Epidermal melanocyte (primary cell): Measurements from ENCODE around the gene SLC16A3.
A peak's percentile ranks its signal among the peaks of the same experiment; 100 is the strongest.
"Not testable (repeated sequence)": the region's sequence is repeated elsewhere in the genome, so short reads cannot be mapped to it uniquely, and the experiment has no call there.

Experiments
- DNase-seq: peaks from one replicate; pipeline ENCODE4 v3.0.0; 2011; ENCODE audit warnings: low spot score; ENCODE audit not compliant: insufficient read length

Gene SLC16A3

GRCh38 chr17:82228842-82229697 is at the start of gene SLC16A3:
TSS of gene SLC16A3 (plus strand) at chr17:82229042. CDS start at chr17:82236009, 6,967 bp downstream.
- DNase-seq, result peak; percentile 90

DNA sequence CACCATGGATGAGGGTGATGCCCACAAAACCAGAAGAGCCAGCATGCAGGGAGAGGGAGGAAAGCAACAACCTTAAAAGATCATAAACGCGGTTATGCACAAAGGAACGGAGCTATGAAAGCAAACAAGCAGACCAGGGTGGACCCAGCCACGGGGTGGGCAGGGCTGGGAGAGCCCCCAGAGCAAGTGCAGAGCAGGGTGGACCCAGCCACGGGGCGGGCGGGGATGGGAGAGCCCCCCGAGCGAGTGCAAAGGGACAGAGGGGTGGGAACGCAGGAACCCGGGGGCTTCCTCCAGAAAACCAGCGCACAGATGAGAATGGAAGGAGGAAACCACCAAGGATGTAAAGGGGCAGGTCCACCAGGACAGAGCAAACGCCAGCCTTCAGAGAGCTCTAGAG is 49.4 kb upstream of the SLC16A3 start:
- no peak for DNase-seq

GRCh38 chr17:82179946-82180475 is 48.8 kb upstream of the SLC16A3 start:
- DNase-seq, result no peak

DNA sequence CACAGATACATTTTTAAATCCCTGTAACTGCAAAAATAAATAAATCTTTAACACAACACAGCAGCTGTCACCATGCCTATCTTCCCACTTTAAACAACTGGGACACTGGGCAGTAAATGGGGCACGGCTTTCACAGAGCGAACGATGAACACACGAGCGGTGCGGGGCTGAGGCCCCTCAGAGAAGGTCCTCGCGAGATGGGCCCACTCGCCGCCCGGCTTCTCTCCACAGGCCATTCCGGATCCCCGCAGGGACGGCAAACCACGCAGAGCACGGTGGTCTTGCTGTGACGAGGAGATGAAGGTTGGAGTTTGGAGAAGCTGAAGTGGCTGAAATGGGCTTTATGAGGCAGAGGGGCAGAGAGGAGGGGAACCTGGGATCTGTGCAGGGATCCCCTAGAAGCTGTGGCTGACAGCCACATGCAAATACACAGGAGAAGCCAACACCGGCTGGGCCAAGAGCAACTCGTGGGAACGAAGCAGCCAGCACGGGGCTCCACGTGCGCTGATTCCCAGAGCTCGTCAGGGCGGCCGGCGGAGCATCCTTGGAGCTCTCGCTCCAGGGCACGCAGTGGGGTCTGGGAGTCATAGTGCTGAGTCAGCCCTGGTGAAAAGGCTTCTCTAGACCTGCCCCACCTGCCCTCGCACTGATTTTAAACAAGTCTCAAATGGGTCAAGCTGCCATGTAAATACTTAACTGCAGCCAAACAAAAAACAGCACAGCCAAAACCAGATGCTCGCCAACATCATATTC is 47.9 kb upstream of the SLC16A3 start:
- no peak for DNase-seq

- DNase-seq, result no peak
These were observed 44.1 kb upstream of the SLC16A3 start for GRCh38 chr17:82184761-82185160.

DNA sequence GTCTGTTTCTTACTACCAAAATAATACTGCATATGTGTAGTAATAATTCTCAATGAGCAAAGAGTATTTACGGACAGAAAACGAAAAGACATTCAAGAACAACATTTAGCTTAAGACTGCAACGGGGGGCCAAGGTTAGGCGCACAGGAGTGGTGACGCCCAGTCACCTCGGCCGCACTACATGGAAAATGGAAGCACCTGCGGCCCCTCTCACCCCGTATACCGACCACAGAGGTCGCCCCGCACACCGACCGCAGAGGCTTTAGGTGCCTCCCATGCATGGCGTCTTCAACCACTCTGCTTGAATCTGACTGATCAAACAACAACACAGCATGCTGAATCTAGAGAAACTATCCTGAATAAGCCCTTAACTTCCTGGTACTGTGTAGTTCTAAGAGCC is 42.6 kb upstream of the SLC16A3 start:
- no peak for DNase-seq

- DNase-seq, result no peak
These were observed 41.3 kb upstream of the SLC16A3 start for GRCh38 chr17:82187500-82187899.

DNA sequence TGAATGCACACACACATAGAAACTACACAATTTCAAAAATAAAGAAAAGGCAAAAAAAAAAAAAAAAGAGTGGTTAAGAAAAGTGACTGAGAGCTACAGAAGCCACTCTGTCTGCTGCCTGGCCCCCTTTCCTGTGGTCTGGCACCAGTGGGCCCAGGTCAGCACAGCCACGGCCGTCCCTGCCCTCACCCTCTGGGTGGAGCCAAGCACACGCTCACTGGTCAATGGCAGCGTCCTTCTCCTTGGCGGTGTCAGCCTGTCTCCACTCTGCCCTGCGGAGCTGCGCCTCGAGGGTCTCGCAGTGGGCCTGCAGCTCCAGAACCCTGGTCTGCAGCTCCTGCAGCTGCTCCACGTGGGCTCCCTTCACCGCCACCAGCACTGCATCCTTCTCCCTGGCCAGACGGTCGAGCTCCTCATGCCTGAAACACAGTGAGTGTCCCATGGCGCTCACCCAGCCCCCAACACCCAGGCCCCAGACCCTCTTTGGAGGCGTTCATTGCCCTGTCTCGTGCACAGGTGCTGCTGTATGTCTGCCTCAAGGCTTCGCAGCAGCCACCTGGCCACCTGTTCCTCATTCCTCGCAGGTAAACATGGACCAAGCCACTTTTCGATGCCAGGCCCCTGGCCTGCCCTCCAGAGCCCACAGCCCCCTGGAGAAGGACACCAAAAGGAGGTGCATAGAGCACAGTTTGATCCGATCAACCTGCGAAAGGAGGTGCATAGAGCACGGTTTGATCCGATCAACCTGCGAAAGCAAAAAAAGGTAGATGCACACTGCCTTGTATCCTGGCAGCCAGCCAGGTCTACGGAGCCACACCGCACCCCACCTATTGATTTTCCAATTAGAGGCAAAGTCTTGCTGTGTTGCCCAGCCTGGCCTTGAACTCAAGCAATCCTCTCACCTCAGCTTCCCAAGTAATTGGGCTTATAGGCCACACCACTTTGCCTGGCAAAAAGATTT is 40.6 kb upstream of the SLC16A3 start:
- no peak for DNase-seq

DNA sequence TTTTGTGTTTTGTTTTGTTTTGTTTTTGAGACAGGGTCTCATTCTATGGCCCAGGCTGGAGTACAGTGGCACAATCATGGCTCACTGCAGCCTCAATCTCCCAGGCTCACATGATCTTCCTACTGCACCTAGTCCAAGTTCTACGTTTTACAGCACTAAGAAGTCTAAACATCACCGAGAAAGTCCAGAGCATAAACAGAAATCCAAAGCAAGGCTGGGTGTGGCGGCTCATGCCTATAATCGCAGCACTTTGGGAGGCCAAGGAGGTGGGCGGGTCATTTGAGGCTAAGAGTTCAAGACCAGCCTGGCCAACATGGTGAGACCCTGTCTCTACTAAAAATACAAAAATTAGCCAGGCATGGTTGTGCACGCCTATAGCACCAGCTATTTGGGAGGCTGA is 35.8 kb upstream of the SLC16A3 start:
- not testable (repeated sequence) for DNase-seq

- DNase-seq, result no peak
These were observed 35.2 kb upstream of the SLC16A3 start for GRCh38 chr17:82193520-82194220.

GRCh38 chr17:82194765-82195164 is 34.1 kb upstream of the SLC16A3 start:
- no peak for DNase-seq

DNA sequence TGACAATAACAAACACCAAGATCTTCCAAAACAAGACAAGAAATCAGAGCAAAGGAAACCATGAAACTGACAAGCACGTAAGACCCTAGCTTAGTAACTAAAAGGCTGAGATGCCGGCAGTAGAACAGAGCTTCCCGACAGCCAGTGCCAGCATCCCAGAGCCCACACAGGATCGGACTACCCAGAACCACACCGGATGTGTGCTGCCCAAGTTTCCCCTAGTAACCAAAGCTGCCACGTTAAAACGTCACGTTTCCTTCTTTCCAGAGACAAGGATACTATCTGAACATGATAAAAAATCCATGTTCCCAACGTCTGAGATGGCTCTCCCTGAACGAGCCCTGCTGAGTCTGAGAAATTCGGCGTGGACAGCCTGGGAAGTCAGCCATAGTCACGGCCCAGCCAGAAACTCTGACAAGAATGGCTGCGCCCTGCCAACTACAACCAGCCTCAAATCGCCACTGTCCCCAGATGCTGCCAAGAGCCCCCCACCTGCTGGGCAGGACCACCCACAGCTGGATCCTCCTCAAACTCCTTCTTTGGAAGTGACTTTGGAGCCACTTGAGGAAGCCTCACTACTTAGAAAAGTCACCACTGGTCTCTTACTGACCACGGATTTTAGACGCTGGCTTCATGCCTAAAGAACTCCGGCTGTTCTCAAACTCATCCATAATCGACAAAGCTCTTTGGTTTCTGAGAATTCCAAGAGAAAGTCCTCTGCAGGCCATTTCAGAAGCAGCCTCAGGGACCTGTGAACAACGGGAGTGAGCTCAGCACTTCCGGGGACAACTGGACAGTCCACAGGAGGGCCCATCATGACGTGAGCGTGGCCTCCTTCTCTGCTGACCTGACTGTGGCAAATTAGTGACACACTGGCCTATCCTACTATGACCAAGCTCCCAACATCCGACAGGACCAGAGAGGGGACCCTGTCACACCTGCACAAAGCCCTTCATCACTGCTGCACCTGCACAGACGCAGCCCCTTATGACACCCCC is 32.9 kb upstream of the SLC16A3 start:
- DNase-seq, result no peak

- no peak for DNase-seq
These were observed 30.8 kb upstream of the SLC16A3 start for GRCh38 chr17:82198092-82198491.

DNA sequence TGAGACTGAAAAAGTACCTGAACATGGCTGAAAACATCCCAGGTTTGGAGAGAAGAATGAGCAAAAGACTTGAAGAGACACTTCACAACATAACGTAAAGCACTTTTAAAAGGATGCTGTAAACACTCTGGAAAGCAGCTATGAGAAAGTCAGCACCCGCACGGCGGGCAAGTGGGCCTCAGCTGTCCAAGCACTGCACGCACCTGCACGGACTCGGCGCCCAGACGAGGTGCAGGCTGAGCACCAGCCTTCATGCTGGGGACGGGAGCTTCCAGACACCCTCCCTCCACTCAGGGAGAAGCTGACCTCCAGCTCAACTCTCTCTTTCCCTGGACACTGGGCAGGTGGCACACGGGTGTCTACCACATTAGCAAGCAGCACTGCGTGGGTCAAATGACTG is 29.3 kb upstream of the SLC16A3 start:
- DNase-seq, result no peak

GRCh38 chr17:82200135-82200534 is 28.7 kb upstream of the SLC16A3 start:
- no peak for DNase-seq

DNA sequence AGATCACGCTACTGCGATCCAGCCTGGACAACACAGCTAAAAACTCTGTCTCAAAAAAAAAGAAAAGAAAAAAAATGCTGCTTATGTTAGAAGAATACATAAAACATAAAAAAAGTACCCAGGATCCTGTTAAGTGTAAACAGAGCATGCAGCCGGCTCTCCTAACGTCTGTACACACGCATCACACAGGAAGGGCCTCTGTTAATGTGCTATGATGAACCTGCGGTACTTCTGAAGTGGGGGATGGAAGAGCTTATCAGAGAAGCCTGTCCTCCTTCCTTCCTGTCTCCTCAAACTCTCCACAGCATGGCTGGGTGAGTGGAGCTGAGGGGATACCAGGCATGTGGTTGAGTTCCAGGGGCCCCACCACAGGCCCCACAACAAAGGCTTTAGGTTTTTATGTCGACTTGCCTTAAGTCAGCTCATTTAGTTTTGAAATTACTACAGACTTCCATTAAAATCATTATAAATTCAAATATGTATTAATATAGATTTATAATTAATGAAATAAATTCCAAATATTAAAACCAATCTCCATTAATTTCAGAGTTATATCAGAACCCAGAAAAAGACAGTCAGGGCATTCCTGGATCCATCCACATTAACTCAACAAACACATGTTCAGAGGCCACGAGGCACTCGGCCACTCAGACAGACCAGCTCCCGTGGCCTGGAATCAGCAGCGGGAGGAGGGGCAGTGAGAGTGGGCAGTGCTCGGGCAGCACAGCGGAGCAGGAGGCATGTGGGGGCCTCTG is 27.9 kb upstream of the SLC16A3 start:
- DNase-seq, result no peak

- DNase-seq, result no peak
These were observed 27.3 kb upstream of the SLC16A3 start for GRCh38 chr17:82201498-82201910.

DNA sequence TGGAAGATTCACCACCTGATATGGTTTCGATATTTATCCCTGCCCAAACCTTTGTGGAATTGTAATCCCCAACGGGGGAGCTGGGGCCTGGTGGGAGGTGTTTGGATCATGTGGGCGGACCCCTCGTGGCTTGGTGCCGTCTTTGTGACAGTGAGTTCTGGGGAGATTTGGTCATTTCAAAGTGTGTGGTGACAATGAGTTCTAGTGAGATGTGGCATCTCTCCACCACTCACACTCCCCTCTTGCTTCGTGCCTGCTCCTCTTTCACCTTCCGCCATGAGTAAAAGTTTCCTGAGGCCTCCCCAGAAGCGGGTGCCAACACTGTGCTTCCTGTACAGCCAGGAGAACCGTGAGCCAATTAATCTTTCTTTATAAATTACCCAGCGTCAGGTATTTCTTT is 25.9 kb upstream of the SLC16A3 start:
- no peak for DNase-seq

DNA sequence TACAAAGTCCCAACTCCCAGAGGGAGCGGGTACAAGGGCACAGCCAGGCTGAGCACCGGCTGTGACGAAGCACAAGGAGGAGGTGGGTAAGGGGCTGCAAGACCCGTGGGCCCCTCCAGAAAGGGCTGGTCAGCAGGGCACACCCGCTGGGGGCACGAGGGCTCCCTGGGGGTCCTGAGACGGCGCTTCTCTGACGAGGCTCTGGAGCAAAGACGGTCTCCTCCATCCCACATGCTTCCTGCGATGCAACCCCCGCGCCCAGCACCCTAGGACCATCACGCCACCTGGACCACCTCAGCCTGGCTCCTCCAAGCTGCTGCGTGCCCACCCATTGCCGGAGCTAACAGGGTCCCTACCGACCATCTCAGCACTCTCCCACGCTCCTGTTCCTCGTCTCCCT is 24.9 kb upstream of the SLC16A3 start:
- no peak for DNase-seq
